Measurements from ENCODE around the gene GUCA2B. TPM values are rescaled to one million over a fixed set of nuclear protein-coding genes. Genes with fewer than 3 reads are reported as not detected.

GUCA2B gene
- total RNA-seq, 2 experiments from 2014 or later = not detected

- Mint-ChIP-seq H3K27me3 (peaks cover 5% of the 10 kb centered on the region), H3K4me3 (no peak overlapping the region), H3K27ac (no peak overlapping the region), H3K36me3 (ENCODE audit: low read depth) (no peaks in the 10 kb centered on the region), H3K4me1 (ENCODE audit: low read depth) (no peaks in the 10 kb centered on the region), H3K9me3 (no peaks in the 10 kb centered on the region)
- H3K4me3 ChIP-seq (ENCODE audit: low read length) = no peak overlapping the region
- H3K27me3 ChIP-seq (ENCODE audit: control insufficient read depth in 1 of 2, insufficient read depth in 2 of 2, low read length in 2 of 2) = peaks cover 0 to 2% of the 10 kb centered on the region in 2 experiments
- H3K4me1 ChIP-seq (ENCODE audit: insufficient read depth, low read length) = peaks cover 6% of the 10 kb centered on the region
- ChIA-PET CTCF (no interaction called here), POLR2A (no interaction called here)
- intact Hi-C loops (cut with DNase I, micrococcal nuclease) = no loop called here
- no peaks in the 10 kb centered on the region for H3K36me3 ChIP-seq (ENCODE audit: insufficient read depth, low read length)
- DNase-seq (no peak), ATAC-seq (ENCODE audit: poor library complexity) (no peak)
- H3K27ac ChIP-seq (ENCODE audit: low read depth in 1 of 2, low read length in 2 of 2) = no peak overlapping the region
- no peaks in the 10 kb centered on the region for H3K9me3 ChIP-seq (ENCODE audit: control insufficient read depth in 1 of 2, insufficient read depth in 1 of 2, low read length in 2 of 2)
- TF ChIP-seq CTCF (IDR thresholded peaks at IDR 0.05) = no peak
These were observed 14.6 kb upstream of the GUCA2B start for GRCh38 chr1:42138586-42138985.

GRCh38 chr1:42139444-42139843, 13.8 kb upstream of the GUCA2B start:
- Mint-ChIP-seq H3K9me3 (no peaks in the 10 kb centered on the region), H3K4me1 (ENCODE audit: low read depth) (no peaks in the 10 kb centered on the region), H3K27ac (no peak overlapping the region), H3K36me3 (ENCODE audit: low read depth) (no peaks in the 10 kb centered on the region), H3K4me3 (no peak overlapping the region), H3K27me3 (peaks cover 5% of the 10 kb centered on the region)
- intact Hi-C loops (cut with DNase I, micrococcal nuclease) = no loop called here
- Histone ChIP-seq H3K4me1 (ENCODE audit: insufficient read depth, low read length) (peaks cover 6% of the 10 kb centered on the region), H3K4me3 (ENCODE audit: low read length) (no peak overlapping the region), H3K27ac (ENCODE audit: low read depth in 1 of 2, low read length in 2 of 2) (no peak overlapping the region), H3K9me3 (ENCODE audit: control insufficient read depth in 1 of 2, insufficient read depth in 1 of 2, low read length in 2 of 2) (no peaks in the 10 kb centered on the region), H3K36me3 (ENCODE audit: insufficient read depth, low read length) (no peaks in the 10 kb centered on the region), H3K27me3 (ENCODE audit: control insufficient read depth in 1 of 2, insufficient read depth in 2 of 2, low read length in 2 of 2) (peaks cover 0 to 2% of the 10 kb centered on the region in 2 experiments)
- POLR2A ChIA-PET = no interaction called here
- no peak for TF ChIP-seq CTCF (IDR thresholded peaks at IDR 0.05)
- no peak for DNase-seq
- CTCF ChIA-PET = no interaction called here
- no peak for ATAC-seq (ENCODE audit: poor library complexity)

GRCh38 chr1:42140191-42140590, 13.0 kb upstream of the GUCA2B start:
- no peak for TF ChIP-seq CTCF (IDR thresholded peaks at IDR 0.05)
- ChIA-PET CTCF (no interaction called here), POLR2A (no interaction called here)
- Histone ChIP-seq H3K9me3 (ENCODE audit: control insufficient read depth in 1 of 2, insufficient read depth in 1 of 2, low read length in 2 of 2) (no peaks in the 10 kb centered on the region), H3K27ac (ENCODE audit: low read depth in 1 of 2, low read length in 2 of 2) (no peak overlapping the region), H3K36me3 (ENCODE audit: insufficient read depth, low read length) (no peaks in the 10 kb centered on the region), H3K4me3 (ENCODE audit: low read length) (no peak overlapping the region), H3K27me3 (ENCODE audit: control insufficient read depth in 1 of 2, insufficient read depth in 2 of 2, low read length in 2 of 2) (peaks cover under 1 to 2% of the 10 kb centered on the region in 2 experiments), H3K4me1 (ENCODE audit: insufficient read depth, low read length) (peaks cover 6% of the 10 kb centered on the region)
- intact Hi-C loops (cut with DNase I, micrococcal nuclease) = no loop called here
- H3K27ac Mint-ChIP-seq = no peak overlapping the region
- peaks cover 5% of the 10 kb centered on the region for H3K27me3 Mint-ChIP-seq
- H3K4me3 Mint-ChIP-seq = no peak overlapping the region
- no peaks in the 10 kb centered on the region for H3K36me3 Mint-ChIP-seq (ENCODE audit: low read depth)
- DNase-seq (no peak), ATAC-seq (ENCODE audit: poor library complexity) (no peak)
- no peaks in the 10 kb centered on the region for H3K4me1 Mint-ChIP-seq (ENCODE audit: low read depth)
- H3K9me3 Mint-ChIP-seq = no peaks in the 10 kb centered on the region

Measured in CD4-positive, alpha-beta T cell (primary cell).